HL-60 (cell line): ENCODE data around the gene LST1.

ENCODE experiments used
- CTCF ChIP-seq: IDR thresholded peaks from one replicate; pipeline ENCODE4 v1.5.1; 2011; ENCODE audit warnings: low read length, control low read depth, inconsistent platforms; ENCODE audit not compliant: insufficient read depth
- GABPA ChIP-seq: IDR thresholded peaks from 2 replicates; pipeline ENCODE4 v1.6.1; 2012; ENCODE audit warnings: low read depth
- POLR2AphosphoS5 ChIP-seq: IDR thresholded peaks from 2 replicates; pipeline ENCODE4 v1.6.1; 2012; ENCODE audit warnings: low read depth
- REST ChIP-seq: IDR thresholded peaks from 2 replicates; pipeline ENCODE4 v1.6.1; 2012; ENCODE audit warnings: low read depth; ENCODE audit not compliant: insufficient replicate concordance
- SPI1 ChIP-seq: IDR thresholded peaks from 2 replicates; pipeline ENCODE4 v1.6.1; 2012; ENCODE audit warnings: low read depth, mild to moderate bottlenecking, borderline replicate concordance

GRCh38 chr6:31580807-31581433 is 5.2 kb upstream of the LST1 start:
- peak; percentile 71 for TF ChIP-seq POLR2AphosphoS5
- peak; percentile 78 for TF ChIP-seq CTCF
- no peak for TF ChIP-seq GABPA
- TF ChIP-seq REST, result peak; percentile 39
- TF ChIP-seq SPI1, result no peak
